GM12892 (cell line): ENCODE results near the gene SOWAHC.

Source experiments
- POLR2A ChIP-seq: IDR thresholded peaks from 2 replicates; pipeline ENCODE4 v1.6.1; 2011; ENCODE audit warnings: low read depth, low read length, control low read depth
- POLR2AphosphoS5 ChIP-seq: IDR thresholded peaks from 2 replicates; pipeline ENCODE4 v1.6.1; 2011; ENCODE audit warnings: low read depth, low read length, control low read depth
- TAF1 ChIP-seq: IDR thresholded peaks from 2 replicates; pipeline ENCODE4 v1.6.1; 2011; ENCODE audit warnings: low read depth, mild to moderate bottlenecking, control low read depth, low read length, borderline replicate concordance

DNA sequence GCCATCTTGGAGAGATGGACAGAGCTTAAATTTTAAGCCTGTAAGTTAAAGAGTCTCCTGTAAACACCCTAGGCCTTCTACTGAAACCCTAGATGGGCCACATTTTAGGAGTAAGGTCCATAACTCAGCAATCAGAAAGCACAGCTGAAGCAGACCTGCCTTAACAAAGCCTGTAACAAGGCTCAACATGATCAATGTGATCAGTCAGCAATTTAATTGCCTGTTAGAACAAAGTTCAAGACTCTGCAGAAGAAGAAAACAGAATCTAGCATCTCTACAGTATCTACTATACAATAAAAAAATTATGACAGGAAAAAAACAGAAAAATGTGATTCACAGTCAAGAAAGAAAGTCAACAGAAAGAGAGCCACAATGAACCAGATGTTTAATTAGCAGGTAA is 27.5 kb upstream of the SOWAHC start:
- no peak for TF ChIP-seq POLR2AphosphoS5
- no peak for TF ChIP-seq POLR2A
- TF ChIP-seq TAF1 = no peak
